GM19467 (cell line): ENCODE results near the gene TNFRSF1B.
"Not testable (repeated sequence)": the region's sequence is repeated elsewhere in the genome, so short reads cannot be mapped to it uniquely, and the experiment has no call there.

ENCODE experiments used
- ATAC-seq: cut with Tn5 transposase; IDR thresholded peaks from one replicate; pipeline ENCODE4 v1.9.1; 2021; ENCODE audit warnings: mild to moderate bottlenecking, moderate library complexity; ENCODE audit not compliant: unreplicated experiment

Gene TNFRSF1B

DNA sequence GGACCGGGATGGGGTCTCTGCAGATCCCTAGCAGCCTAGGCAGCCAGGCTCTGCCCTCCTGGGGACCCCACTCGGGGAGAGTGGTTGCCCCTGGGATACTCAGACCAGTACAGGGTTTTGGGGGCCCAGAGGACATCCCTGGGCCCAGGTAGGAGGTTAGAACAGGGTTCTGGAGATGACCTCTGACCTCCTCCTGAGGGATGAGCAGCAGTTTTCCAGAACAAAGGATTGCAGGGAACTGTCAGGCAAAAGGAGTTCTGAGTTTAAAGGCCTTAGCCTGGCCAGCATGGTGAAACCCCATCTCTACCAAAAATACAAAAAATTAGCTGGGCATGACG lies 42.7 kb downstream of the TNFRSF1B start:
- no peak for ATAC-seq

DNA sequence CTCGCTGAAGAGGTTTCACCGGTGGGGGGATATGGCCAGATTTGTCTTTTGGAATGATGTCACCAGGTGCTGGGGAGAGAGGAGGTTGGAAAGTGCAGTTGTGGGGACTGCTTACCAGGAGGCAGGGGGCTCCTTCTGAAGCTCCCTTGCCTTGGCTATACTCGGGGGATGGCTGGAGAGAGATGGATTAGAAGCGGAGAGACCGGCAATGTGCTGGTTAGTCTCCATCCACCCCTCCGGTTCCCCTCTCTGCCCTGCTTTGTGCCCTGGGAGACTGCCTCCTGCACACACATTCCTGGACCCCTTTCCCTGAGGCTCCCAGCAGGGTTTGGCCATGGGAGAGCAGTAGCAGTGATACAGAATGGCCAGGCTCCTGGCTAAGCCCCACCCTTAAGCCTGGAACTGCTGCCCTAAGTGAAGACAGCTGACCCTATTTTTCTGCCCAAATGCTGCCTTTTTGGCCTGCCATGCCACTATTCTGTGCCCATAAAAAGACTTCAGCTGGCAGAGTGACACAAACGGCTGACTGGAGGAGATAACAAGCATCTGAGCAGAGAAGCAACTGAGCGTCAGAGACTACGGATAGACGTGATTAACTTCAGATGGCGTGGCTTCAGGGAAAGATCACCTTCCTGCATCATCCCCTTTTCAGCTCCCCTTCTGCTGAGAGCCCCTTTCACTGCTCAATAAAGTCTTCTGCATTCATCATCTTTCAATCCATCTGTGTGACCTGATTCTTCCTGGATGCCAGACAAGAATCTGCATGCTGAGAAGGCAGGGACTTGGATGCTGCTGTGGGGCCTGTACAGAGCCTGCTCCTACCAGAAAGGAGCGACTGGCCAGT lies 48.5 kb downstream of the TNFRSF1B start:
- ATAC-seq: no peak

DNA sequence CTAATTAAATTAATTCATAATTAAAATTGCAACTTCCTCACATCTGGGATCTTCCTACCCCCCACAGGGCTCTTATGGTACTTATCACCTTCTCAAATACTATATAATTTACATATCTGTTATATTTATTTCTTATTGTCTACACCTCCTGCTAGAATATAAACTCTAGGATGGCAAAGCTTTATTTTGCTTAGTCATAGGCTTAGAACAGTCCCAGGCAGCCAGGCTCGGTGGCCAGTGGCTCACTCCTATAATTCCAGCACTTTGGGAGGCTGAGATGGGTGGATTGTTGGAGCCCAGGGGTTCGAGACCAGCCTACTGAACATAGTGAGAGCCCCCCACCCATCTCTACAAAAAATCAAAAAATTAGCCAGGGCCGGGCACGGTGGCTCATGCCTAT lies 53.0 kb downstream of the TNFRSF1B start:
- ATAC-seq: no peak

DNA sequence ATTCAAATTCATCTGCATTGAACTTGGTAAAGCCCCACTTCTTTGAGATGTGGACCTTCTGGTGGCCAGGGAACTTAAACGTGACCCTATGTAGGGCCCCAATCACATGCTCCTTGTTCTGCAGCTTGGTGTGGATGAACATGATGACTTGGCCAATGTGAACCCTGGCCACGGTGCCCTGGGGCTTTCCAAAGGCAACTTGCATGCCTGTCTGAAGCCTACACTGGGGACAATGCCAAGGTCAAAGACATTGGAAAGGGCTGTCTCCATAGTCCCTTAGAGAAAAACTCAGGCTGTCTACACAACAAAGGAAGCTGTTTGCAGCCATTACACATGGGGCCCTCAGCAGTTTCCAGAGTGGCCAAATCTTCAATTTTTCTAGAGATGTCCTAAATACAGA lies 54.1 kb downstream of the TNFRSF1B start:
- no peak for ATAC-seq

DNA sequence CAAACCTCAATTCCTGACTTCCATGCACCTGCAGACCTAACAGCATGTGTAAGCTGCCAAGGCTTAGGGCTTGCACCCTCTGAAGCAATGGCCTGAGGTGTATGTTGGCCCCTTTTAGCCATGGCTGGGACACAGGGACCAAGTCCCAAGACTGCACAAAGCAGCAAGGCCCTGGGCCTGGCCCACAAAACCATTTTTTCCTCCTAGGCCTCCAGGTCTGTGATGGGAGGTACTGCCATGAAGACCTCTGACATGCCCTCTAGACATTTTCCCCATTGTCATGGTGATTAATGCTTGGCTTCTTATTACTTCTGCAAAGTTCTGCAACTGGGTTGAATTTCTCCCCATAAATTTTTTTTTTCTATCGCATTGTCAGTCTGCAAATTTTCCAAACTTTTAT lies 55.9 kb downstream of the TNFRSF1B start:
- not testable (repeated sequence) for ATAC-seq

DNA sequence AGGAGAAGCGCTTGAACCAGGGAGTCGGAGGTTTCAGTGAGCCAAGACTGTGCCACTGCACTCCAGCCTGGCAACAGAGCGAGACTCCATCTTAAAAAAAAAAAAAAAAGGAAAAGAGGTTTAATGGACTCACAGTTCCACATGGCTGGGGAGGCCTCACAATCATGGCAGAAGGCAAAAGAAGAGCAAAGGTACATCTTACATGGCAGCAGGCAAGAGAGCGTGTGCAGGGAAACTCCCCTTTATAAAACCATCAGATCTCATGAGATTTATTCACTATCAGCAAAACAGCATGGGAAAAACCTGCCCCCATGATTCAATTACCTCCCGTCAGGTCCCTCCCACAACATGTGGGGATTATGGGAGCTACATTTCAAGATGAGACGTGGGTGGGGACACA lies 57.3 kb downstream of the TNFRSF1B start:
- ATAC-seq: not testable (repeated sequence)

DNA sequence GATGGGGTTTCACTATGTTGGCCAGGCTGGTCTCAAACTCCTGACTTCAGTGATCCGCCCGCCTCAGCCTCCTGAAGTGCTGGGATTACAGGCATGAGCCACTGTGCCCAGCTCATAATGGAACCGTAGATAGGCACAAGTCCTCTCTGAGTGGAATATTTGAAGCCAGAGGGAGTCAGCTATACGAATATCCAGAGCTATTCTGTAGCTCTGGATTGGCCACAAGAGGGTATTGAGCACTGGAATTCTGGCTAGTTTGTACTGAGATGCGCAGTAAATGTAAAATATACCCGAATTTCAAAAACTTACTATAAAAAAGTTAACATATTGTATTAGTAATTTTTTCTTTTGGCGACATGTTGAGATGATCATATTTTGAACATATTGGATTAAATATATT lies 62.2 kb downstream of the TNFRSF1B start:
- ATAC-seq: no peak

DNA sequence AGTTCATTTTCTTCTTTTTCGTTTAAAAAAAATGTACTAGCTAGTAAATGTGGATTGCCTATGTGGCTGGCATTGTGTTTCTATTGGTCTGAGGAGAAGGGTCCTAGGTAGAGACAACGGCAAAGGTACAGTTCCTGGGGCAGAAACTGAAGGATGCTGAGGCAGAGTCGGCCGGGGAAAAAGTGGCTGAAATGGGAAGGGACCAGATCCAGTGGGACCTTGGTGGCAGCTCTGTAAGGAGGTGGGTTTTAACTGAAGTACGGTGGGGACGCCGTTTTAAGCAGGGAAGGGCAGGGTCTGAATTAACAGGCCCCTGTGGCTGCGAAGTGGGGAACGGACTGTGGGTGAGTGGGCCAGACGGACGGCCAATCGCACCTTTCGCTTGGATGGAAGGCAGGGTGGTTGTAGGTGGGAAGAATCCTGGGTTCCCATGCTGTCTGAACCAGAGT lies 62.6 kb downstream of the TNFRSF1B start:
- ATAC-seq: no peak

DNA sequence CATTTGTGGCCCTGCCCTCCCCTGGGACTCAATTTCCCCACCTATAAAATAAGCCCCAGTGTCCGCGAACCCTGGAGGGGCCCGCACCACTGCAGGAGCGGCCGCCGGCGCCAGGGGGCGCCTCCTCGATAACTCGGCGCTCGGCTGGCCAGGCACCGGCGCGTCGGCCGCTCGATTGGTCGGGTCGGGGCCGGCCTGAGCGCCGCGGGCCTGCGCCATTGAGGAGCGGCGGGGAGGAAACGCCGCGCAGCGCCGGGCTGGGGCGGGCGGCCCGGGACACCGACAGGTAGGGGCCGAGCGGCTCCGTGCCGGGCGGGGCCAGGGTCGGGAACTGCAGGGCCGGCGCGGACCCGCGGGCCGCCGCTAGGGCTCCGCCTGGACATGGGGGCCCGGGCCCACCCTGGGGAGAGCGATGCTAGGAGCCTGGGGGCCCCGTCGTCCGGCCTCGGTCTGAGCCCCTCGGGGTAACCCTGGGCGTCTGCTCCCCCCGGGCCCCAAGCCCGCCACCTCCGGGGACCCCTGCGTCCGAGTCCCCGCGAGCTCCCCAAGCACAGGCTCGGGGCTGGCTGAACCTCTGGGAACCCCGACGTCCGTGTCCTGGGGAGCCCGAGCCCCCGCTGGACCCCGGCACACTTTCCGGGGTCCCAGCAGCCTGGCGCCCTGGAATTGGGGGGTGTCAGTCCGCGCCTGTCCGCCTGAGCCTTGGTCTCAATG lies 63.2 kb downstream of the TNFRSF1B start, which contains the start of gene VPS13D:
Gene VPS13D, plus strand, starts transcription at position 196 of the 714 bp plus-strand sequence. CDS start 4,237 bp downstream, outside the sequence.
- peak; percentile 71 for ATAC-seq

DNA sequence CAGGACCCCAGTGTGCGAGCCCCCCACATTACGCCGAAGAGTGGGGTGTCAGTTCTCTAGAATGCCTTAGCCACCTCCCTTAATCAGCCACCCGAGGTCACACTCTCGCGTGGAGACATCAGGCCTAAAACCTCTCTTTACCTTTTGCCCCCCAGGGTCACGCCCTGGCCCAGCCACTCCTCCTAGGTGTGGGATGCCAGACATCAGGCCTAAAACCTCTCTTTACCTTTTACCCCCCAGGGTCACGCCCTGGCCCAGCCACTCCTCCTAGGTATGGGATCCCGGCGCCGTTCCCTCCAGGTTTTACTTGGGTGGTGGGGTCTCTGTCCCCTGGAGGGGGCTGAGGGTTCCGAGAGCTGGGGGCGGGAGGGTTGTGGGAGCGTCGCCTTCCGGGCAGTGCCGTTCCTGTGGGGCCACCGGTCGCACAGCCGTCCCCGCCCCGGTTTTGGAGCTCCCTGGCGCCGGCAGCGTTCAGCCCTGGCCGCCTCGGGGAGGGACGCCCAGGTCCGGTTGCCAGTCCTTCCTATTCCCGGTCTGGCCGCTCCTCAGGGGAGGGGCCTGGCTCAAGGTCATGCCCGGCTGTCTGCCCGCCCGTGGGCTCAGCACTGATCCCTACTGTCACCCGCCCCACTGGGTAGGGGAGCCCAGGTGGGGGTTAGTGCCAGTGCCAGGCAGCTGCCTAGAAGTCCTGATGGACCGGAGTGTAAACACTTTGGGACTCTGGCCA lies 63.9 kb downstream of the TNFRSF1B start:
- ATAC-seq: no peak

DNA sequence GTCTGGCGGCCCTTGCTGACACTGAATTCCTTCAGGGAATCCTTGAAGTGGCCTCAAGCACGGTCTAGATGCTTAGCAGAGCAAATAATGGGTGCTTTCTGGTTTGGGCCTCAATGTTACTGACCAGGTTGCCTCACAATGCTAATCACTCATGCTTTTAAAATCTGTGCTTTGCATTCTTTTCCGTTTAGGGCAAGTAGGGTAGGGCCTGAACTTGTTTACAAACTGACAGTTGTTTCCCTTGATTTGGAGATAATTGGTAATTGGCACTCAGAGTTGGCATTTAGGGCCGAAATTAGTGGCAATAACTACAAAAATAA lies 64.4 kb downstream of the TNFRSF1B start:
- no peak for ATAC-seq

DNA sequence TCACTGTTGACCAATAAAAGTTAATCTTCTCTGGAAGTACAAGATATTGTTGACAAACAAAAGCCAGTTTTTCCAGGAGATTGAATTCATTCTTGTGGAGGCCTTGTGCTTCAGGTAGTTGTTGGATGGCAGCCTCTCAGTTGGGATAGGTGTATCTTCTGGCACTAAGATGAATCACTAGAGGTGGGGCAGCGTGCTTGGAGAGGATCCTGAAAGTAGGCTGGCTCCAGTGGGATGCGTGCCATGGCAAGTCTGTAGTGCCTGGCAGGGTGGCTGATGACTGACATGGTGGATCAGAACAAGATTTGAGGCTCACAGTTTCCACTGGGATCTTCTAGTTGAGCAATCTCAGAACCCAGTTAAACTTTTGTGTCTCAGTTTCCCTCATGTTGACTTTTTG lies 65.4 kb downstream of the TNFRSF1B start:
- ATAC-seq: no peak

DNA sequence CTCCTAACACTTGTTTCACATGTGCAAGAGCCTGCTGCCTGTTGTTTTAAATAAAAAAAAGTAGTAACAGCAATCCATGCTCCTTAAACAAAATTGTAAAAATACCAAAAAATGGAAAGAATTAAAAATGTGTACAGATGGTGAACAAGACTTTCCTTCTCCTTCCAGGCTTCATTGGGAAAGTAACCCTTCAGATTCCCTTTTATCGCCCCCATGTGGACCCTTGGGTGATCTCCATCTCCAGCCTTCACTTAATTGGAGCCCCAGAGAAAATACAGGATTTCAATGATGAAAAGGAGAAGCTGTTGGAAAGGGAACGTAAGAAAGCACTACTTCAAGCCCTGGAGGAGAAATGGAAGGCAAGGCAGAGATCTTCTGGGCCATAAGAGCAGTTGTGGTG lies 77.3 kb downstream of the TNFRSF1B start:
- ATAC-seq: no peak

DNA sequence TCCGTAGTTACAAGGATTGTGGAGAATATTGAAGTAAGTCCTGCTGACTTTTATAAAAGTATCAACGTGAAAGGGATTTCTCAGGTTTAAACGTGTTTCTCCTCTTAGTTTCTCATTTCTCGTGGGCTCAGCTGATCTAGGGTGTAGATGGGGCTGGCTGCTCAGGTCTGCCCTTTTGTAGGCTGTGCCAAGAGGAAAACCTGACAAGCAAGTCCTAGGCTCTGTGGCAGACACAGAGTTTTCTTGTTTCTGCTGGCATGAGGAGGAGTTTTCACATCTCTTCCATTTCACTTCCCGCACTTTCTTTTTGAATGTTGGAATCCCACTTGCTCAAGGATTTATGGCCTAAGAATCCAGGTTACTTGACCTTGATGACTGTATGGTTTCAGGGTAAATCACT lies 77.8 kb downstream of the TNFRSF1B start:
- ATAC-seq: no peak

DNA sequence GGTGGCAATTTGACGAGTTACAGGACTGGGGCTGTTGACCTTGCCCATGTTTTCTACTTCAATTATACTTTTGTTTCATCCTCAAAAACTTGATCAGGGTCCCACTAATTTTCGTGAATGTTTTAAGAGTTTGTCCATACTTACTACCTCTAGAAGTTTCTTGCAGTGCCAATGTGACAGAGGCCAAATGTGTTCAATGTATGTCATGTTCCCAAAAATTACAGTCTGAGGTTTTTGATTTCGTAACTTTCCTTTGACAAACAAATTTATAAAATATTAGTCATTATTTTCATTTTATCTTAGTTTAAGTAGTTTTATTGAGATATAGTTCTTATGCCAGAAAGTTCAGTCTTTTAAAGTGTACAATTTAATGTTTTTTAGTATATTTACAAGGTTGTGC lies 78.3 kb downstream of the TNFRSF1B start:
- no peak for ATAC-seq

DNA sequence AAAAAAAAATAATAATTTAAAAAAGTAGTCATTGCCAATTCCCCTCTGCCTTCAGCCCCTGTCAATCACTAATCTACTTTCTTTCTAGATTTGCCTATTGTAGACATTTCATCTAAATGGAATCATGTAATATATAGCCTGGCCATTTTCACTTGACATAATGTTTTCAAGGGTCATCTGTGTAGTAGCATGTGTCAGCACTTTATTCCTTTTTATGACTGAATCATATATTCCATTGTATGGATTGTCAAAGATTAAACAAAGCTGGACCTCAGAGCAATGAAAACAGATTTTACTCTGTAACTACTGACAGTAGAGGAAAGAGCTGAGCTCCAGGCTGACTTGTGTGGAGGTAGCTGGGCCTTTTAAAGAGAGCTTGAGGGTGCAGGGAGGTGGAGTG lies 78.9 kb downstream of the TNFRSF1B start:
- no peak for ATAC-seq

DNA sequence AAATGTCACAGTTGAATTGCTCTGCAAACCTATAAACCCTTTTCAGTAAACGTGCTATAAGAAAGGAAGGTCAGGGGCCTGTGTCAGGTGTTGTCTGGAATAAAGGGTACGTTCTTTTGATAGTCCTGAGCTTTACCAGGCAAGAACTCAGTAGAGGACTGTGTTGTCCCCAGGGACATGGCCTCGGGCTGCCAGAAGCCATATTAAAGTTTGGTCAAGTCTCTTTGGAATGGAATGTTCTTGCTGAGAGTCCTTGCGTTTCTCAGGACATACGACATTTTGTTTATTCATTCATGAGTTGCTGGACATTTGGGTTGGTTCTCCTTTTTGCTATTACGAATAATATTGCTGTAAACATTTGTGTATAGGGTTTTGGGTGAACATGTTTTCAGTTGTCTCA lies 79.8 kb downstream of the TNFRSF1B start:
- ATAC-seq: no peak

DNA sequence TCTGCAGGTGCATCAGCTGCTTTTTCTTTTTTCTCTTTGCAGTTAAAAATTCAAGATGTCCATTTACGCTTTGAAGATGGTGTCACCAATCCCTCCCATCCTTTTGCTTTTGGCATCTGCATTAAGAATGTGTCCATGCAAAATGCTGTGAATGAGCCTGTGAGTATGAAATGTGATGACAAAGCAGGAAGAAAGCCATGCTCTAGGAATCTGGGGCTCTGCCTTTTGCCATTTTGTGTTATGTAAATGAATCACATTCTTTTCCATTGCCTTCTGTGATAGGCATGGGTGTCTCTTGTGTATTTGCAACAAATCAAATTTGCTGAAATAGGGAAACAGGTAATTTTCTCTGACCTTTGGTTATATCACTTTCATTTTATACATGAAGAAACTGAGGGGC lies 82.4 kb downstream of the TNFRSF1B start:
- ATAC-seq: no peak

DNA sequence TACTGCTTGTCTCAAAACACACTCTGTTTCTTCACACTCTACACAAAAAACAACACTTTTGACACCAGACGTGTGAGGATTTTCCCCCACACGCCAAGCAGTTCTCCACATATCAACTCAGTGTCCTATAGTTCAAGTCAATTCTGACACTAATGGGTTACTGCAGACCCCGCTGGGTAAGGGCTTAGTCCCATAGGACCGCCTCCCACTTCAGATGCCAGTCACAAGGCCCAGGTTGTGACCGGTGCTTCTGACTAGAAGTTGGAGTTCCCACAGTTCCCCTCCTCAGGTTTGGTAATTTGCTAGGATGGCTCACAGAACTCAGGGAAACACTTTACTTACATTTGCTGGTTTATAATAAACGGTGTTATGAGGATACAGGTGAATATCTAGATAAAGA lies 83.0 kb downstream of the TNFRSF1B start:
- no peak for ATAC-seq

DNA sequence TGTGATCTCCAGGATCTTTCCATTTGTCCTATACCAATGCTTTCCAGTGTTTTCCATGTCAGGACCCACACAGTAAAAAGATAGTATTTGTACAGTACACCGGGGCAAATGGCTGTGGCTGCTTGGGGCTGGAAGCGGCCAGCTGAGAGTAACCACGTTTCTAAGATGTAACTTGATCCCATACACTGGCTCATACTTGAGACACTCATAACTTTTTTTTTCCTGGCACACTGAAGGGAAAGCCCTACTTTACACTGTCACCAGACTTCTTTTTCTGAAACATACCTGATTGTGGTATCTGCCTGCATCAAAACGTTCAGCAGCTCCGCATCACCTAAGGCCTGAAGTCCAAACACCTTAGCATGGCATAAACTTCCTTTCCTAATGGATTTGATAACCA lies 84.7 kb downstream of the TNFRSF1B start:
- ATAC-seq: no peak

DNA sequence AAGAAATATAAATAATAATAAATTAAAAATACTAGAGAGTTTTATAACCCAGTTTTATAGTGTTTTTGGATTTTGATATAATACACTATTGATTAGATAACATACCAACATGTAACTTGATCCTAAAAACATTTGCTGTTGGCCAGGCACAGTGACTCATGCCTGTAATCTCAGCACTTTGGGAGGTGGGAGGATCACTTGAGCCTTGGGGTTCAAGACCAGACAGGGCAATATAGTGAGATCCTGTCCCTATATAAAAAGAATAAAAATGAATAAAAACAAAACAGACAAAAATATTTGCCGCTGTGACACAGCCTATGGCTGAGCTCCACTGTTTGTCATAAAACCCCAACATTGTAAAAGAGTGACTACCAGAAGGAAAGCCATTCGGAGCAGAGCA lies 89.1 kb downstream of the TNFRSF1B start:
- no peak for ATAC-seq

DNA sequence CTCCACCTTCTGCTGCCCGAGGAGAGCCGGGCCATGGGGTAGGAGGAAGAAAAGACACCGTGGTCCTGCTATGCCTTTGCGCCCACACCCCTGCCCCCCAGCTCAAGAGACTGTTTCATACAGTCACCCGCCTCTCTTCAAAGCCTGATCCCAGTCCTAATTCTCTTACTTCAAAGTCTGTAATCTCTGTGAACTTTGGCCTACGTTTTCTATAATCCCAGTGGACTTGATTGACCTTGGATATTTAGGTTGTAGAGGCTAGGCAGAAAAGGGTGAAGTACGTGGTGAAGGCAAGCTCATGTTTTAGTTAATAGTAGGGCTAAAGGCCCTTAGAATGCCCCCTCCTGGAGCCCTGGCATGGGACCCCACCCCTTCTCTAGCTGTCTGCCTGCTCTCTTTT lies 91.5 kb downstream of the TNFRSF1B start:
- ATAC-seq: no peak
